ENCODE results near the gene CENPP. TPM values are rescaled to one million over a fixed set of nuclear protein-coding genes. Genes with fewer than 3 reads are reported as not detected.

Gene CENPP
- total RNA-seq, 1 donor from 2014 or later, result 4.3 TPM

- no peaks in the 10 kb centered on the region for H3K9me3 ChIP-seq
- TF ChIP-seq CTCF (IDR thresholded peaks at IDR 0.05), result no peak
- DNase-seq (no peak), ATAC-seq (no peak)
- no peaks in the 10 kb centered on the region for H3K4me1 ChIP-seq
- H3K36me3 ChIP-seq, result no peaks in the 10 kb centered on the region
- intact Hi-C loops (cut with DNase I), result no loop called here
- no peak overlapping the region for H3K27ac ChIP-seq
- H3K4me3 ChIP-seq, result no peak overlapping the region
- H3K27me3 ChIP-seq (ENCODE audit: low read depth), result no peaks in the 10 kb centered on the region
These were observed 219.3 kb downstream of the CENPP start for GRCh38 chr9:92545002-92545510.

DNA sequence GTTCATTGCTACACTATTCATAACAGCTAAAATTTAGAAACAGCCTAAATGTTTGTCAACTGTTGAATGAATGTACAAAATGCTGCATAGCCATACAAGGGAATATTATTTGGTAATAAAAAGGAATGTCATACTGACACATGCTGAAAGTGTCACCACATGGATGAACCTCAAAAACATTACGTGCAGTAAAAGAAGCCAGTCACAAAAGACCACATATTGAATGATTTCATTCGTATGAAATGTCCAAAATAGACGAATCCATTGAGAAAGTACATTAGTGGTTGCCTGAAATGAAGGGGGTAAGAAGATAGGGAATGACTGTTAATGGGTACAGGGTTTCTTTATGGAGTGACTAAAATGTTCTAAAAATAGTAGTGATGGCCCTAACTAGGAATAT, 221.6 kb downstream of the CENPP start:
- ATAC-seq, result no peak
- no peak for TF ChIP-seq CTCF (IDR thresholded peaks at IDR 0.05)
- H3K4me3 ChIP-seq, result no peak overlapping the region
- H3K9me3 ChIP-seq, result no peaks in the 10 kb centered on the region
- H3K36me3 ChIP-seq, result no peaks in the 10 kb centered on the region
- no peak for DNase-seq
- H3K27ac ChIP-seq, result no peak overlapping the region
- intact Hi-C loops (cut with DNase I), result no loop called here
- no peaks in the 10 kb centered on the region for H3K4me1 ChIP-seq
- H3K27me3 ChIP-seq (ENCODE audit: low read depth), result no peaks in the 10 kb centered on the region

DNA sequence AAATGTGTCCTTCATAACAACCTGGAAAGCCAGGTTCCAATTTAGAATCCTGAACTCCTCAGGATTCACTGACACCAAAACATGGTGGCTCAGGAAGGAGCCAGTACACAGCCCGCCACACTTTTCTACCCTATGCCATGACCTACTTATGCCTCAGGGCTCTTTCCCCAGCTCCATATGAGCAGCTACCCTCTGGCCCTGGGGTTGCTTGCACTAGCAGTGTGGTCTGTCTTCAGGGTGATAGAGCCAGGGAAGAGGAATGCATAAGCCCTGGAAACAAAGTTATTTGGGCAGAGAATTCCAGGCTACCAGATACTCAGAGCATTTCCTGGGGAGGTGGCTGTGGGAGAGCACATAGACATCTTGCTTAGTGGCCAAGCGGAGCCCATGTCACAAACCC, 225.0 kb downstream of the CENPP start:
- Histone ChIP-seq H3K27ac (no peak overlapping the region), H3K9me3 (no peaks in the 10 kb centered on the region), H3K4me3 (no peak overlapping the region), H3K4me1 (no peaks in the 10 kb centered on the region), H3K27me3 (ENCODE audit: low read depth) (no peaks in the 10 kb centered on the region), H3K36me3 (no peaks in the 10 kb centered on the region)
- TF ChIP-seq CTCF (IDR thresholded peaks at IDR 0.05), result no peak
- intact Hi-C loops (cut with DNase I), result no loop called here
- DNase-seq (no peak), ATAC-seq (no peak)

DNA sequence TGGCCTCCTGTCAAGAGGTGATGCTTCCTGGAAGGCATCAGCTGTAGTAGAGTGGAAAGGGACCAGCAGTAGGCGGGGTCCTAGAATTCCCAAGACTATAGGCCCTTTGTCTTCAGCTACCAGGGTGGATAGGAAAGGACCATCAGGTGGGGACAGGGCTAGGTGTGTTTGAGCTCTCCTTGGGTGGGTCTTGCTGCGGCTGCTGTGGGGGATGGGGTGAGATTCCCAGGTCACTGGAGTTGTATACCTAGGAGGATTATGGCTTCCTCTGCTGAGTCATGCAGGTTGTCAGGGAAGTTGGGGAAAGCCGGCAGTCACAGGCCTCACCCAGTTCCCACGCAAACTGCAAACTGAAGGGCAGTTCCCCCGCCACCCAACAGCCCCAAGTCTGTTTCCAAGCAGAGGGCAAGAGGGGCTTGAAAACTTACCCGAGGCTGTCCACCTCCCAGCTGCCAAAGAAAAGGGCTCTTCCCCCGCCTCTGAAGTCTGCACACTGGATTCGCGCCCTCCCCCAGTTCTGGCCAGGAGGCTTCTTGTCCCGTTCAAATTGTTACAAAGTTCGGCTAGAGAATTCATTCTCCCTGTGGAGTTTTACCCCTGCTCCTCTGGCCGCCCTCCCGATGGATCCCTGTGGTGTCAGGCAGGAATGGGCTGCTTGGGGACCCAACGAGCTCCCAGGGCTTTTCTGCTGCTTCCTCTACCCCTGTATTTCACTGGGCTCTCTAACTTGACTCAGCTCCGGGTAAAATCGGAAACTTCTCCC, 233.0 kb downstream of the CENPP start:
- ATAC-seq, result no peak
- H3K4me1 ChIP-seq, result no peaks in the 10 kb centered on the region
- H3K27ac ChIP-seq, result no peak overlapping the region
- TF ChIP-seq CTCF (IDR thresholded peaks at IDR 0.05), result no peak
- no peak overlapping the region for H3K4me3 ChIP-seq
- intact Hi-C loops (cut with DNase I), result no loop called here
- H3K36me3 ChIP-seq, result no peaks in the 10 kb centered on the region
- no peaks in the 10 kb centered on the region for H3K27me3 ChIP-seq (ENCODE audit: low read depth)
- DNase-seq, result no peak
- H3K9me3 ChIP-seq, result no peaks in the 10 kb centered on the region

GRCh38 chr9:92561374-92562330, 235.9 kb downstream of the CENPP start:
- Histone ChIP-seq H3K27ac (no peak overlapping the region), H3K9me3 (peaks cover 4% of the 10 kb centered on the region), H3K4me3 (no peak overlapping the region), H3K4me1 (no peaks in the 10 kb centered on the region), H3K36me3 (no peaks in the 10 kb centered on the region), H3K27me3 (ENCODE audit: low read depth) (no peaks in the 10 kb centered on the region)
- no peak for TF ChIP-seq CTCF (IDR thresholded peaks at IDR 0.05)
- intact Hi-C loops (cut with DNase I), result no loop called here
- DNase-seq, result no peak
- ATAC-seq, result no peak
